ENCODE results near the gene CSNK2A1.

Gene CSNK2A1

DNA sequence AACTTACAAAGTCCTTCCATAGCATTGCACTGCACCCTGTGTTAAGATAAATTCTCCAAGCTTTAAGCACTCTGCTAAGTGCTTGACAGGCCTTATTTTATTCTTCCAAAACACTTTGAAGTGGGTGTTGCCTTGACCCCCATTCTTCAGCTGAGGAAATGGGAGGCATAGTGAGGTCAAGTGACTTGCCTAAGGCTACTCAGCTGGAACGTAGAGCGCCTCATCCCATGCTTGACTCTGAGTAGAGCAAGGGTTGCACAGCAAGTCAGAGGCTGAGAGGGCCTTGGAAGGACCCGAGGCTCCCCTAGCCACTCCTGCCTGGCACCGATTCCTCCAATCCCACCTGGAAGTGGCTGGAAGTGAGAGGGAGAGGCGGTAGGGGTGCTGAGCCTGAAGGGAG, 19.6 kb upstream of the CSNK2A1 start:
- no peak for DNase-seq

DNA sequence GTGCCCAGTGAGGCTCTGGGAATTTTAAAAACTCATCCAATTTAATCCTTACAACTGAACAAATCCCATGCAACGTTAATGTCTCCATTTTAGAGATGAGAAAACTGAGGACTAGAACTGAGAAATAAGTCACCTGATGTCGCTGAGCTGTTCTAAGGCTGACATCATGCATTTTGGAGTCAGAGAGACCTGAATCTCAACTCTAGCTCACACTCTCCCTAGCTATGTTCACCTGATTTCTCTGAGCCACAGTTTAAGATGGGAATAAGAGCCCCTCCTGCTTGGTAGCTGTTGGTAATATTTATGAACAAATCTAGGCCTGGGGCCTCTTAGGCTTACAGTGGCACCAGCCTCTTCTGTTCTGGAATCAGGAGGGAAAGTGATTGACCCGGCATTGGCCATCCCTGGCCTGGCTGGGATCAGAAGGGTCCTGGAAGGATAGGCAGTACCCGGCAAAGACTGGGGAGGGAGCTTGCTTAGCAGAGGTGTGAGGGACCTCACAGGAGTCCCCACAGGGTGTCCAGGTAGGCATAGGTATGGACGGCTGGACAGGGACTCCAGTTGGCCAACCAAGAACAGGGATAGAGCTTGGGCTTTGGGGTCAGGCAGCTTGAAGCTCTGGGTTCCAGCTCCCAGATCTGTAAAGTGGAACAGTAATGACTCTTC, 18.8 kb upstream of the CSNK2A1 start:
- DNase-seq: no peak

DNA sequence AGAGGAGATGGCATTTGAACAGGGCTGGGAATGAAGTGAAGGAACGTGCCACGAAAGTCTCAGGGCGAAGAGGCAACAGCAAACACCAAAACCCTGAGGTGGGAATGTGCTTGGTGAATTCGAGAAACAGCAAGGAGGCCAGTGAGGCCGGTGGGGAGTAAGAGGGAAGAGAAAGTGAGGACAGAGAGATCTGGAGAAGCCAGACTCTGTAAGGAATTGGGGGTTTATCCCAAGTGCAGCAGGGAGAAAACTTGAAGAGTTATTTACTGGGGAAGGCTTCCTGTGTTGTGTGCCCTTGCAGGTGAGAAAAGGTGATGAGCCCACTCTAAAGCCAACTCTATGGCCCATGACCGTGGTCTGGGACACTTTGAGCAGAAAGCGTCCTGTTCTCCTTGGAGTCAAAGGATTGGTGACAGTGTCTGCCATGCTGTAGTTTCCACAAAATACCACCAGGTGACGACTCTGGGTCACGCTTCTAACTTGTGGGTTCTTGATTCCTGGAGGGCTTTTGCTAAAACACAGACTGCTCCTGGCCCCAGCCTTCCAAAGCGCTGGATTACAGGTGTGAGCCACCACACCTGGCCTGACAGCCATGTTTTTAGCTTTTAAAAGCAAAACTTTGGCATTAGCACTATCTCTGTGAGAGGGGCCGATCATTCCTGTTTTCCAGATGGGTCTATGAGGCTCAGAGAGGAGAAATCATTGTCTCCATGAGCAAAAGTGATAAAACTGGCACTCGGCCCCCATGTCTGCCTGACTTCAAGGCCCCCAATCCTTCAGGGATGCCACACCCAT, 18.0 kb upstream of the CSNK2A1 start:
- peak; percentile 73 for DNase-seq

DNA sequence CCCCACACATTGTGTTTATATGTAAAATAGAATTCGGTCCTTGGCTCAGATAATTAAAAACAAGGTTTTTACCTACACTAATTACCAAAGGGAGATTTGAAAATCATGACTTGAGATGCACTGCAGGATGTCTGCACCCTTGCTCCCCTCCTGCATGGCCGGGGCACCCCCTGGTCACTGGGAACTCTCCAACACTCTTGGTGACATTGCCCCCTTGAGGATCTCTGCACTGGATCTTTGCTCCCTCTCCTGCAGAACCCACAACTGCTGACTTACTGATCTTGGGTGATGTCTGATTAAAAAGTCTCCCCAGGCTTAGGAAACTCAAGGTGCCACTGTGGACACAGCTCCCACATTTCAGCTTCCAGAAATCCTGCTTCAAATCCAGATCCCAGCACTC, 17.1 kb upstream of the CSNK2A1 start:
- DNase-seq: no peak

DNA sequence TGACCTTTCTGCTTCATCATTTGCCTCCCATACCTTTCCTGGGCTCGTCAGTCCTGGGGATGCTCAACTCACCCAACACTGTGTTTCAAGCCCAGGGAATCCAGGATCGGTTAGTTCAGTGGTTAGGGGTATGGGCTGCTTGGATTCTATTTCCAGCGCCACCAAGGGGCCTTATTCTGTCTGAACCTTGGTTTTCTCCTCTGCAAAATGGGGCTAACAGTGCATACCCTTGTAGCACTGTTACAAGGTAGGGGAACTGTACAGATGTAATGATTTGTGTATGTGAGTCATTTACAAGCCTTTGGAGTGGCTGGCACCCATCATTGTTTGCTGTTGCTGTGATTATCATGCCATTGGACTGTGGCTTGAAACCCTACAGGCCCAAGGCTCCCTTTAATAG, 14.5 kb upstream of the CSNK2A1 start:
- no peak for DNase-seq

DNA sequence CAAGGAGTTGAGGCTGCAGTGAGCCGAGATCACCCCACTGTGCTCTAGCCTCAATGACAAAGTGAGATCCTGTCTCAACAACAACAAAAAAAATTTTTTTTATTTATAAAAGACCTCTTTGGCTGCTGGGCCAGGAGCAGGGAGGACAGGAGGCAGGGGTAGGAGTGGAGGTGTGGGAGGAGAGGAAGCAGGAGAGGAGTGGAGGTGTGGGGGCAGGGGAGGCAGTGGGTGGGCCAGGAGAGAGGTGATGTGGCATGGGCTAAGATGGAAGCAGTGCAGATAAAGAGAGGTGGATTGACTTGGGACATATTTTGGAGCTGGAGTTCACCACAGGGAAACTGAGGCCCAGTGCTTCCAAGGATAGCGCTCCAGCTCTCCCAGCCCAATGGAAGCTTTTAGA, 13.4 kb upstream of the CSNK2A1 start:
- DNase-seq: no peak

DNA sequence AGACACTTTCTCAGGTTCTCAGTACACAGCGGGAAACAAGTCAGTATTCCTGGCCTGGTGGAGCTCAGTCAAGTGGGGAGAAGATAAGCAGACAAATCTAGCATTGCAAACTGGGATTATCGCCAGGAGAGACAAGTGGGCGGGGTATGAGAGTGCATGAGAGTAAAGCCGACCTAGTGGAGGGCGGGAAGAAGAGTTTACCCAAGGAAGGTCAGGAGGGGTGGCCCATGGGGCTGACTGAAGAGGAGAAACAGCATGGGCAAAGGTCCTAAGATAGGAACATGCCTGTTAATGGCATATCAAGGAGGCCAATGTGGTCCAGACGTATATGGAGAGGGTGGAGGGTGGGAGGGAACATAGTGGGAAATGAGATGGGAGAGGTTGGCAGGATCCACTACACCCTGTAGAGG, 12.4 kb upstream of the CSNK2A1 start:
- DNase-seq: no peak

DNA sequence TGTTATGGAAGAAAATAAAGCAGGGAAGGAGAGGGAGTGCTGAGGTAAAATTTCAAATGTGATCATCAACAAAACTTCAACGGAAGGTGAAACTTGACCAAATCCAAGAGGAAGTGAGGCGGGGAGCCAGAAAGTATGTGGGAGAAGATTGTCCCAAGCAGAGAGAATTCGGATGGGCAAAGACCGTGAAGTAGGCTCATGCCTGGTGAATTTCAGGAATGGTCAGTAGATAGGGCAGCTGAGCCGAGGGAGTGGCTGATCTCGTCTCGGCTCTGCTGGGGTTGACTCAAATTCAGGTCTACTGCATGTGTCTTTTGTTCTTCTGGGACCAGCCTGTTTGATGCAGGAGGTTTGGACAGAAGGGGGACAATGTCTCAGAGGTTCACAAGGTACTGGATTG, 7.0 kb upstream of the CSNK2A1 start:
- no peak for DNase-seq

DNA sequence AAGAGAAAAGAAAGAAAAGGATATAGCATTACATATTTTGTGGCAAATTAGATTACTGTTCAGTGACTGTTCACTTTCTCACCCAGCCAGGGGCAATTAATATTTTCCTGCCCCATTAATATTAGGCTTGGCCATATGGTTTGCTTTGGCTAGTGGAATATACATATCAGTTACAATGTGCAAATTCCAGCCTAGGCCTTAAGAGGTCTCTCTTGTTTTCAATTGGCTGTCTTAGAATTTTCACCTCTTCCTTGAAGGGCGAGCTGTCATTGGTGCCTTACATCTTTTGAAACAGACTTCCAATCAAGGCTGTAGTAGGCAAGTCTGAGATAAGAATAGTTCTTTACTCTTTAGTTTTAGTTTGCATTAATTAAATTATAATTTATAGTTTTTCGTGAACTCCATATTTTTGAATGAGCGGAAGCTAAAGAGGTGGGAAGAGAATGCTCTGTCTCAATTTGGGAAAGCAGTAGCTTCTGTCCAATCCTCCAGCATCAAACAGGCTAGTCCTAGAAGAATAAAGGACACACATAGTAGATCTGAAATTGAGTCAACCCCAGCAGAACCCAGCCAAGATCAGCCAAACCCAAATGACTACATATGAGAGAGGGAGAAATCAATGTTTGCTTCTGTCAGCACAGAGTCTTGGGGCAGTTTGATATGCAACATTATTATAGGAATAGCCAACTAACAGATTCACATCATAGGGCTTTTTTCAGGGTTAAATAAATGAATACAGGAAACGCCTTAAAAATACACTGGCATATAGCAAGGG, 6.3 kb upstream of the CSNK2A1 start:
- DNase-seq: no peak

DNA sequence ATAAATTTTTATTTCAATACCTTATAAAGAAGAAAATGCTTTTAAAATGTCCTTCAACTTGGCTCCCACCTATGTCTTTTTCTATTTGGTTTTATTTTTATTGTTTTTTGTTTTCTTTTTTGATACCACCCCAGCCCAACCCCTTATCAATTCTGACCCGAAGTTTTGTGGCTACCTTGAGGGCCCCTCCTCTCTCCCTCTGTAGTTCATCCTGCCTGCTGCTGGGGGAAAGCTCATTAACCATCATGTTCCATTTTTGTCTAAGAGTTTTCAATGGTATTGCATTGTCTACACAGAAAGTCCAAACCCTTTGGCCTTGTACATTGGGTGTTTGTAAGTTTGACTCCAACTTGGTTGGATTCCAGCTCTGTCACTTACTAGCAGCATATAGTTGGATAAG, 5.3 kb upstream of the CSNK2A1 start:
- no peak for DNase-seq

DNA sequence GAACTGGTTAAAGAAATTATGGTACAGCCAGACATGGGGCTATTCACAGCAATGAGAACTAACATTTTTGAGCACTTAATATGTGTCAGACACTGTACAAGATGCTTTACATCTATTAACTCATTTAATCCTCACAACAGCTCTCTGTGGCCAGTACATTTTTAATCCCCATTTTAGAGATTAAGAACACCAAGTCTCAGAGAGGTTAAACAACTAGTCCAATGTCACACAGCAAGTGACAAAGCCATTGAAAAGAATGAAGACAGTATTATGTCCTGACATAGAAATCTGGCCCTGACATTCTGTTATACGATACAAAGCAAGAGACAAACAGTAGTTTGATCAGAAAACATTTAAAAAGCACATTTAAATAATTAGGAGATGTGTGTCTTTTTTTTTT, 3.8 kb upstream of the CSNK2A1 start:
- no peak for DNase-seq

DNA sequence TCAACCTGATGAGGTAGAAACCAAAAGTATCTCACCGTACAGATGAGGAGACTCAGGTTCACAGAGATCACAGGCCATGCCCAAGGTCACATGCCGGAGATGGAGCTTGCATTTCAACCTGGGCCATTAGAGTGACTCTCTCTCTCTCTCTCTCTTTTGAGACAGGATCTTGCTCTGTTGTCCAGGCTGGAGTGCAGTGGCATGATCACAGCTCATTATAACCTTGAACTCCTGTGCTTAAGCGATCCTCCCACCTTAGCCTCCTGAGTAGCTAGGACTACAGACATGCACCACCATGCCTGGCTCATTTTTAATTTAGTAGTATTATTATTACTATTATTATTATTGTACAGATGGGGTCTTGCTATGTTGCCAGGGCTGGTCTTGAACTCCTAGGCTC, 2.8 kb upstream of the CSNK2A1 start:
- DNase-seq: no peak

DNA sequence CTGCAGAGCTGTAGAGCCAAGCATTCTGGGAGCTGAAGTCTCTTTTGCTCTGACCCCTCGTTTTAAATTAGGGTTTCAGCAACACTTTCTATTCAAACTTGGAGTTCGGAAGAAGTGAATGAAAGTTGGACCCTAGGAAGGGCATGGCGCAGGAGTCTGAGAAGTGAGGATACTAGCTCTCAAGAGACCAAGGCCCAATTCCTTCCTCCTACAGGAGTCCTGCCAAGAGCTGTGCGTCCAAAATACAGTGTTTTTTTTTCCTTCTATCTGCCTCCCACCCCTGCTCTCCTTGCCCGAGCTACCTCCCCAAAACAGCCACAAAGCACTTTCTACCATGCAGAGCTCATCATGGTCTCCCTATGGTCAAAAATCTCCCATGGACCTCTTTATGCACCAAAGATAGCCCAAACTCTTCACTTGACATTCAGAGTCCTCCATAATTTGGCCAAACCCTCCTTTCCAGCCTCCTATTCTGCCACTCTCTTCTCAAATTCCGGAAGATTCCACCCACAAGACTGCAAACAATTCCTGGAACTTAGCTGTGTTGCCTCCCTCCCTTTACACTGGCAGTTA, 649 bp upstream of the CSNK2A1 start:
- no peak for DNase-seq

DNA sequence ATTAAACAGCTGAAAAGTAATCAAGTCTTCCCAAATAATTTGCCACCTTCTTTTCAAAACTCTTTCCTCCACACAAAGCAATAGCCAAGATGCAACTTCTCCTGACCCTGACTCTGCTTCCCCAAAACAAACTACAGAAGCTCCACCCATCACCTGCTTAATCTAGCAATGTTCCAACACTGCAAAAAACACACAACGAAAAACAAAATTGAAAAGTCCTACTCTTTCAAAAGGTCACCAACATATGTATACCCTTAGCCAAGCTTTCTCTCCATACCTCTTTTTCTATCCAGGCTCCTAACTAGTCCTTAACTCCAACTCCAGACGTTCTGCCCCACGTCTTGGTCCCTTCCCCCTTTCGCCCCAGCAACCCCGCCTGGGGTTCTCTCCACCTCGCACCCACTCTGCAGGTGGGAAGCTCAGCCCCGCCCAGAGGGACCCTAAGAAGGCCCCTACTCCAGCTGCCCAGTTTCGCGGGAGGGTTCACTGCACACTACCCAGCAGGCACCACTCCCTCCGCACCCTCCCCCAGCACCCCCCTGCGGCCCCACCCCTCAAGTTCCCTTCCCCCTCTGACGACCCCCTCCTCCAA, 717 bp downstream of the CSNK2A1 start:
- DNase-seq: peak; percentile 46

DNA sequence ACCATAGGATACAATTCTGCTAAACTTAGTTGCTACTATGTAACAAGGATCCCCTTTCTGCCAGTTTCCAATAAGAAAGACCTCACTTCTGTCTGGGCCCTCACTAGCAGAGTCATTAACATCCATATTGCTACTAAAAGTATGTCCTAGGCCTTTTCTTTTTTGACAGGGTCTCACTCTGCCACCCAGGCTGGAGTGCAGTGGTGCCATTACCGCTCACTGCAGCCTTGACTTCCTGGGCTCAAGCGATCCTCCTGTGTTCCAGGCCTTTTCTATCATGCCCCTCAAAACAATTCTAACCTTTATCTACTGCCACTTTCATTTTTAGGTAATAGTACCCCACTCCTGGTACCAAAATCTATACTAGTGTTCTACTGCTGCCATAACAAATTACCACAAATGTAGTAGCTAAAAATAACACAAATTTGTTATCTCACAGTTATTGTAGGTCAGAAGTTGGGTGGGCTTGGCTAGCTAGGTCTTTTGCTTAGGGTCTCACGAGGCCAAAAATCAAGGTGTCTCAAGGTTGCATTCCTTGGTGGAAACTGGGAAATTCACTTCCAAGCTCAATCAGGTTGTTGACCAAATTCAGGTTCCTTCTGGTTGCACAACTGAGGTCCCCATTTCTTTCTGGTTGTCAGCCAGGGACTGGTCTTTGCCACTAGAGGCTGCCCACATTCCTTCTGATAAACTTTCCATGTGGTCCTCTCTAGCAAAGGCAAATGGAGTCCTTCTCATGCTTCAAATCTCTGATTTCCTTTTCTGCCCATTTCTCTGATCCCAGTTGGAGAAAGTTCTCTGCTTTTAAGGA, 3.0 kb downstream of the CSNK2A1 start:
- DNase-seq: no peak

DNA sequence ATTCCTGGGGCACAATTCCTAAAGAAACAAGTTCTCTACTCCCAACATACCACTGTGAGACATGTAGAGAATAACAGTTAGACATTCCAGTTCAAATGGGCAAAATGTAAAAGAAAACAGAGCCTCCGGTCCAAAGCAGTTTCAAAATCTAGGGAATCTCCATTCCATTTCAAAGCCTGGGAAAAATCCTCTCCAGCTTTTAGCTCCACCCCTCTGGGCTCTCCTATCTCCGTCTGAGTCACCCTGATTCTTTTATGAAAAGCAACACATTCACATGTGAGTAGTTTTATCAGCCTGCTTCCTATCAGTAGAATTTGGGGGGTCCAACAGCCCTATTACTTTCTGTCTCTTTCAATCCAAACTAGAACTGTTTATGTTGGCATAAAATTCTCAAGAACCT, 3.7 kb downstream of the CSNK2A1 start:
- no peak for DNase-seq

DNA sequence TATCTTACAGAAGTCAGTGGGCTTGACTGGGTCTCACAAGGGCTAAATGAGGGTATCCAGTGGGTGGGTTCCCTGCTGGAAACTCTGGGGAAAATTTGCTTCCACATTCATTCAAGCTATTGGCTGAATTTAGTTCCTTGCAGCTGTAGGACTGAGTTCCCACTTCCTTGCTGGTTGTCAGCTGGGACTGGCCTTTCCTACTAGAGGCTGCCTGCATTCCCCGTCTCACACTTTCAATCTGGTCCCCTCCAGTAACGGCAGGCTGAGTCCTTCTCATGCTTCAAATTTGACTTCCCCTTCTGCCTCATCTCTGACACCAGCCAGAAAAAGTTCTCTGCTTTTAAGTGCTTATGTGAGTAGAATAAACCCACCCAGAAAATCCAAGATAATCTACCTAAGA, 4.4 kb downstream of the CSNK2A1 start:
- DNase-seq: no peak

DNA sequence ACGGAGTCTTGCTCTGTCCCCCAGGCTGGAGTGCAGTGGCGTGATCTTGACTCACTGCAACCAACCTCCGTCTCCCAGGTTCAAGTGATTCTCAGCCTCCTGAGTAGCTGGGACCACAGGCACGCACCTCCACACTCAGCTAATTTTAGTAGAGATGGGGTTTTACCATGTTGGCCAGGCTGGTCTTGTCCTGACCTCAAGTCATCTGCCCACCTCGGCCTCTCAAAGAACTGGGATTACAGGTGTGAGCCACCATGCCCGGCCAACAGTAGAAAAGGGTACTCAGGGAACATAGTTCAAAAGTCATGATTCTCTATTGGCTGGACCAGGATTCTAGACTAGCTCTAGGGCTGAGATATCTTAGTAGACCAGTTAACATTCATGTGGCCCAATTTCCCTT, 5.6 kb downstream of the CSNK2A1 start:
- no peak for DNase-seq

DNA sequence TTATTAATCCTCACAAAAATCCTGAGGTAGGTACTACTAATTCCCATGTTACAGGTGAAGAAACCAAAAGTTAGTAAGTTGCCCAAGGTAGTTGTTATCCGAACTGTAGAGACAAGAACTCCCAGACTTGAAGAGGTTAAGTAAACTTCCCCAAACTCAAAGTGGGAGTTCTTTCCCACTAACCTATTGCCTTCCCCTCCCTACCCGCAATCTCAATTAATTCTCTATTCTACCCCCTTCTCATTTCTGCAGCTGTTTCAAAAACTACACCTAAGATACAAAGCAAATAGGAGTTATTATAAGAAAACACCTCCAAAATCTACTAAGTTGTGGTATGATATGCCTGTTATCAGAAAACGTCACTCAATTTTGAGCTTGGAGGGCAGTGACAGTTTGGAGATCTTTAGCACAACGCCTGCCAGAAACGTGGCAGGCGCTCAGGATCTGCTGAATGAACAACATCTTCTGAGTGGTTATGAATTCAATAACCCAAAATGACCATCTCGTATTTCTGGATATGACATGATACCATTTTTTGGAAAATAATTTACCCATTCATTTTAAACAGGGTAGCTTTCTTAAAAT, 7.1 kb downstream of the CSNK2A1 start:
- DNase-seq: no peak

DNA sequence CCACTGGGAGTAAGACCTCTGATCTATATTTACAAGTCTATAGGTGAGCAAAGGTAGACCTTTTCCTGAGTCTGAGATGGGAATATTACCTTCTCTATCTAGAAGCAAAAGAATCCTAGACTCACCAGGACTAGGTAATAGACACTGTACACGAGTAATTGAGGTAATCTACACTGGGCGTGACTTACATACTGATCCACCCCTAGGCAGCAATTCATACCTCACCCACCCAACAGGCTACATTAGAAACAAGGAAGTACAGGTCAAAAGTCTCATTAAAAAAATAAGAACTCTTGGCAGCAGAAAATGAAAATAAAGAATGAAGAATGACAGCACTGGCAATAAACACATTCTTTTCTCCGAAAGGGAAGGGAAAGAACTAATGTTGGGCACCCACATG, 7.6 kb downstream of the CSNK2A1 start:
- DNase-seq: no peak

DNA sequence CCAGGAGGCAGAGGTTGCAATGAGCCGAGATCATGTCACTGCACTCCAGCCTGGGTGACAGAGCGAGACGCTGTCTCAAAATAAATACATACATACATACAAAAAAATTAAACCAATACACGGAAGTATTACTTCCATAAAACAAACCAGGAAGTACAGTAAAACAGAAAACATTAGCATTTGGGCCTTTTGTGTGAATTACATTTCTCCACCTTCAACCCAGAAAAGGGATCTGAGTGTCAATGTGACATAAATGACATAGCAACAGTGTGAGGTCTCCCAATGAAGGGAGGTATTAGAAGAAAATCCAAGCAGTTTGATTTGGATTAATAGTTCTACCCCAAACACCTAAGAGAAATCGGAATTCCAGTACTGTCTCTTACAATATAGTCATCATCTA, 10.1 kb downstream of the CSNK2A1 start:
- DNase-seq: no peak

DNA sequence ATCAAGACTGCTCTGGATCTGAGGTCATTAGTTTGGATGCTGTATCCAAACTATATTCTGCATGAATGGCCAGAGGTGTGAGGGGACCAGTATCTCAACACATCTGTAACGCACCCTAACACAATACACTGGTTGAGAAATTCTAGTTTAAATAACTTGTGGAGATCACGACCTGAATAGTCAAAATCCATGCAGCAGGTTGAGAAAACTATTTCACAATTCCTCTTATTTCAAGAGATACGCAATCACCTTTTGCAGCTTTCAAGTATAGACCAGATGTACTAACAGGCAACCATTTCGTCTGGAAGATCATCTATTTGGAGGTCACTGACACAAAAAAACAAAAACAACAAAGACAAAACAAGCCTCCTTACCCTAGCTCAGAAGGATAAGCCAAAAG, 11.1 kb downstream of the CSNK2A1 start:
- DNase-seq: no peak
